ENCODE data around the gene ASMTL.
"Not testable (repeated sequence)": the region's sequence is repeated elsewhere in the genome, so short reads cannot be mapped to it uniquely, and the experiment has no call there.

Gene ASMTL

GRCh38 chrX:1446984-1447968, 5.4 kb downstream of the ASMTL start:
- peak in 1 of 2 experiments; percentile 43 for DNase-seq (ENCODE audit: low read depth in 1 of 2, low spot score in 1 of 2)

GRCh38 chrX:1444561-1445500, 7.9 kb downstream of the ASMTL start:
- Histone ChIP-seq H3K27ac (replicated peaks) (no peak overlapping the region), H3K27me3 (ENCODE audit: insufficient read depth, poor library complexity, severe bottlenecking) (no peaks in the 10 kb centered on the region), H3K4me3 (replicated peaks; ENCODE audit: insufficient read depth, low read length) (no peak overlapping the region)
- no peak for TF ChIP-seq SPI1 (IDR thresholded peaks at IDR 0.05; ENCODE audit: borderline replicate concordance, low read depth)
- TF ChIP-seq GABPA (IDR thresholded peaks at IDR 0.05; ENCODE audit: low read depth), result no peak
- no peak for TF ChIP-seq POLR2AphosphoS5 (IDR thresholded peaks at IDR 0.05; ENCODE audit: low read depth)
- TF ChIP-seq REST (IDR thresholded peaks at IDR 0.05; ENCODE audit: insufficient replicate concordance, low read depth), result no peak
- no peak for TF ChIP-seq CTCF (IDR thresholded peaks at IDR 0.05; ENCODE audit: insufficient read depth, low read length)
- DNase-seq (ENCODE audit: low read depth in 1 of 2, low spot score in 1 of 2), result no peak

More at GRCh38 chrX:1446984-1447968, 5.4 kb downstream of the ASMTL start:
- not testable (repeated sequence) for H3K4me3 ChIP-seq (replicated peaks; ENCODE audit: insufficient read depth, low read length); H3K27me3 ChIP-seq (ENCODE audit: insufficient read depth, poor library complexity, severe bottlenecking)
- 0 out of 2 replicates have a peak overlapping the region, but pooled peaks have one; percentile 14 for H3K27ac ChIP-seq (replicated peaks)

GRCh38 chrX:1443496-1444075, 9.1 kb downstream of the ASMTL start:
- no peaks in the 10 kb centered on the region for H3K27me3 ChIP-seq (ENCODE audit: insufficient read depth, poor library complexity, severe bottlenecking)
- no peak for DNase-seq (ENCODE audit: low read depth in 1 of 2, low spot score in 1 of 2)
- TF ChIP-seq REST (IDR thresholded peaks at IDR 0.05; ENCODE audit: insufficient replicate concordance, low read depth), result no peak
- no peak for TF ChIP-seq POLR2AphosphoS5 (IDR thresholded peaks at IDR 0.05; ENCODE audit: low read depth)
- TF ChIP-seq SPI1 (IDR thresholded peaks at IDR 0.05; ENCODE audit: borderline replicate concordance, low read depth), result no peak
- no peak for TF ChIP-seq CTCF (IDR thresholded peaks at IDR 0.05; ENCODE audit: insufficient read depth, low read length)
- no peak for TF ChIP-seq GABPA (IDR thresholded peaks at IDR 0.05; ENCODE audit: low read depth)

More at GRCh38 chrX:1443496-1444075, 9.1 kb downstream of the ASMTL start:
- no peak overlapping the region for H3K27ac ChIP-seq (replicated peaks)
- no peak overlapping the region for H3K4me3 ChIP-seq (replicated peaks; ENCODE audit: insufficient read depth, low read length)

All from HL-60 (cell line).